ENCODE data around the gene MID2.
"Not testable (repeated sequence)": the region's sequence is repeated elsewhere in the genome, so short reads cannot be mapped to it uniquely, and the experiment has no call there.

DNA sequence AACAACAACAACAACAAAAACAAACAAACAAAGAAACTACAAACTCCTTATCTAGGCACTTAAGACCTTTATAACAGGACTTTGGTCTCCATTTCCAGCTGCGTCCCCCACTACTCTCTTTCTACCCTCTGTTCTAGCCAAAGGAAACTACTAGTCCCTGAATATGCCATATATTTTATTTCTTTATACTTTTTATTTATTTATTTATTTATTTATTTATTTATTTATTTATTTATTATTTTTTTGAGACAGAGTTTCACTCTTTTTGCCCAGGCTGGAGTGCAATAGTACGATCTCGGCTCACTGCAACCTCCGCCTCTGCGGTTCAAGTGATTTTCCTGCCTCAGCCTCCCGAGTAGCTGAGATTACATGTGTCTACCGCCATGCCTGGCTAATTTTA, 26.0 kb downstream of the MID2 start:
- TF ChIP-seq, protein P1, sequence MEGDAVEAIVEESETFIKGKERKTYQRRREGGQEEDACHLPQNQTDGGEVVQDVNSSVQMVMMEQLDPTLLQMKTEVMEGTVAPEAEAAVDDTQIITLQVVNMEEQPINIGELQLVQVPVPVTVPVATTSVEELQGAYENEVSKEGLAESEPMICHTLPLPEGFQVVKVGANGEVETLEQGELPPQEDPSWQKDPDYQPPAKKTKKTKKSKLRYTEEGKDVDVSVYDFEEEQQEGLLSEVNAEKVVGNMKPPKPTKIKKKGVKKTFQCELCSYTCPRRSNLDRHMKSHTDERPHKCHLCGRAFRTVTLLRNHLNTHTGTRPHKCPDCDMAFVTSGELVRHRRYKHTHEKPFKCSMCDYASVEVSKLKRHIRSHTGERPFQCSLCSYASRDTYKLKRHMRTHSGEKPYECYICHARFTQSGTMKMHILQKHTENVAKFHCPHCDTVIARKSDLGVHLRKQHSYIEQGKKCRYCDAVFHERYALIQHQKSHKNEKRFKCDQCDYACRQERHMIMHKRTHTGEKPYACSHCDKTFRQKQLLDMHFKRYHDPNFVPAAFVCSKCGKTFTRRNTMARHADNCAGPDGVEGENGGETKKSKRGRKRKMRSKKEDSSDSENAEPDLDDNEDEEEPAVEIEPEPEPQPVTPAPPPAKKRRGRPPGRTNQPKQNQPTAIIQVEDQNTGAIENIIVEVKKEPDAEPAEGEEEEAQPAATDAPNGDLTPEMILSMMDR (conservative IDR thresholded peaks at IDR 0.05; ENCODE audit: low read length): not testable (repeated sequence)
- not testable (repeated sequence) for TF ChIP-seq EZH2phosphoT487 (IDR thresholded peaks at IDR 0.05; ENCODE audit: borderline replicate concordance, low read depth, low read length)
